ENCODE results near the gene SMYD4. TPM values are rescaled to one million over a fixed set of nuclear protein-coding genes. Genes with fewer than 3 reads are reported as not detected.

Gene SMYD4
- total and polyA plus RNA-seq, 2 donors (not counting 1 experiment from before 2014, with no cell fraction given), result 11.9 to 37.5 TPM

DNA sequence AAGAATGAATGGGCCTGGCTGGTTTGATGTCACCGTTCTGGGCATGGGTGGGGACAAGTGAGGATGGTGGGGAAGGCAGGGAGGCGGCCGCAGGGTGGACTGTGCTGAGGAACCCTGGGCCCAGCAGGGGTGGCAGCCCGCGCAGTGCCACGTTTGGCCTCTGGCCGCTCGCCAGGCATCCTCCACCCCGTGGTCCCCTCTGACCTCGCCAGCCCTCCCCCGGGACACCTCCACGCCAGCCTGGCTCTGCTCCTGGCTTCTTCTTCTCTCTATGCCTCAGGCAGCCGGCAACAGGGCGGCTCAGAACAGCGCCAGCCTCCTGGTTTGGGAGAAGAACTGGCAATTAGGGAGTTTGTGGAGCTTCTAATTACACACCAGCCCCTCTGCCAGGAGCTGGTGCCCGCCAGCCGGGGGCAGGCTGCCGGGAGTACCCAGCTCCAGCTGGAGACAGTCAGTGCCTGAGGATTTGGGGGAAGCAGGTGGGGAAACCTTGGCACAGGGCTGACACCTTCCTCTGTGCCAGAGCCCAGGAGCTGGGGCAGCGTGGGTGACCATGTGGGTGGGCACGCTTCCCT lies 74.4 kb downstream of the SMYD4 start:
- H3K27ac Mint-ChIP-seq, result peak overlapping the region; percentile 20
- ChIA-PET CTCF (interaction anchor here (0.6 to 1.5 kb wide), 3 partner anchors 10 to 281 kb away, joined by 3 read pairs; no protein-coding TSS in a partner anchor), POLR2A (interaction anchor here (1.2 kb wide), 1 partner anchor 75 kb away, joined by 7 read pairs; the partner anchor contains the start of genes RPA1 and SMYD4)
- intact Hi-C loops (cut with micrococcal nuclease), result no loop called here
- H3K36me3 ChIP-seq (replicated peaks in 1 of 2; ENCODE audit: control extremely low read depth in 1 of 2, control insufficient read depth in 1 of 2, extremely low read depth in 1 of 2, insufficient read depth in 2 of 2, low read length in 1 of 2), result no peaks in the 10 kb centered on the region
- peaks cover 10 to 15% of the 10 kb centered on the region in 2 donors for H3K4me1 ChIP-seq (ENCODE audit: control insufficient read depth in 2 of 2, insufficient read depth in 2 of 2, low read length in 2 of 2)
- H3K4me3 Mint-ChIP-seq, result no peak overlapping the region
- DNase-seq (no peak), ATAC-seq (ENCODE audit: low read depth) (no peak)
- no peaks in the 10 kb centered on the region for H3K9me3 ChIP-seq (ENCODE audit: control extremely low read depth in 1 of 3, control insufficient read depth in 2 of 3, insufficient read depth in 1 of 3, low read length in 2 of 3)
- H3K4me1 Mint-ChIP-seq, result peaks cover 20% of the 10 kb centered on the region
- WGBS (ENCODE audit: insufficient coverage), result 82% methylated on average over 10 of the region's 20 CpGs
- no peaks in the 10 kb centered on the region for H3K27me3 ChIP-seq (replicated peaks in 1 of 4; ENCODE audit: control extremely low read depth in 1 of 4, control insufficient read depth in 3 of 4, insufficient read depth in 4 of 4, low read length in 3 of 4)
- no peak overlapping the region for H3K9ac ChIP-seq (ENCODE audit: low read length)
- no peak overlapping the region for H2AFZ ChIP-seq (ENCODE audit: insufficient read depth, low read depth, low read length, poor library complexity, severe bottlenecking)
- H3K9me3 Mint-ChIP-seq (ENCODE audit: insufficient read depth), result no peaks in the 10 kb centered on the region
- H3K4me3 ChIP-seq (ENCODE audit: control extremely low read depth in 1 of 5, extremely low read depth in 1 of 5, insufficient read depth in 1 of 5, low read depth in 2 of 5, low read length in 4 of 5), result no peak overlapping the region
- no peaks in the 10 kb centered on the region for H4K20me1 ChIP-seq (ENCODE audit: control insufficient read depth, insufficient read depth, low read length, poor library complexity, severe bottlenecking)
- H3K79me2 ChIP-seq (ENCODE audit: control insufficient read depth, insufficient read depth, low read length), result no peaks in the 10 kb centered on the region
- no peak overlapping the region for H3K27ac ChIP-seq (ENCODE audit: low read length in 2 of 2)
- H3K4me2 ChIP-seq (replicated peaks; ENCODE audit: low read depth, low read length, poor library complexity, severe bottlenecking), result no peak overlapping the region
- H3K27me3 Mint-ChIP-seq, result no peaks in the 10 kb centered on the region
- TF ChIP-seq CTCF (IDR thresholded peaks at IDR 0.05) (no peak), EZH2 (IDR thresholded peaks at IDR 0.05; ENCODE audit: borderline replicate concordance, insufficient read depth, low read depth, low read length, poor library complexity, severe bottlenecking) (no peak)

DNA sequence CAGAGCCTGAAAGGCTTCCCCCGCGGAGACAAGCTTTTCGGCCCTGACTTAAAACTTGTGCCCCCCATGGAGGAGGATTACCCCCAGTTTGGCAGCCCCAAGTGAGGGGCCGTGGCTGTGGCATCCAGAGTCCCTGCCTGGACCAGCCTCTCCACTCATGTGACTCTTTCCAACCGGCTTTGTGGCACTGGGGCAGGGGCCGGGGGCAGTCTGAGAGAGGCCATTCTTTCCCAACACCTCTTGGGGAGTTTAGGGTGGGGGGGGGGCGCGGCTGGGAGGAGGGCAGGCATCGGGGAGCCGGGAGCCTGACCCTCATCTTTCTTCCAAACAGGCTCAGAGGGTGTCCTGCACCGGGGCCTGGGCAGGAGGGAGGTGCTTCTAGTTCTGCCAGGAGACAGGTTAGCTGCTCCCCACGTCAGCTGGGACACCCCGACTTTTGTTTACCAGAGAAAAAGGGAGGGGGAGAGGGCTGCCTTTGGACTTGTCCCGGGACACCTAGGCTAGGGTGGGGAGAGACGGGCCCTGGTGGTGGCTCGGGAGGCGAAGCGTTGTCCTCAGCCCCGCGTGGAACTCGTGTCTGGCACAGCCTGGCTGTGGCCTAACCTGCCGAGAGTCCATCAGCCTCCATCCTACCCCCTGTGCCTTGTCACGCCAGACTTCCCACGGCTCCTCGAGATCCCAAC lies 75.1 kb downstream of the SMYD4 start:
- ATAC-seq (ENCODE audit: low read depth) (no peak), DNase-seq (no peak)
- no peaks in the 10 kb centered on the region for H3K9me3 ChIP-seq (ENCODE audit: control extremely low read depth in 1 of 3, control insufficient read depth in 2 of 3, insufficient read depth in 1 of 3, low read length in 2 of 3)
- TF ChIP-seq EZH2 (IDR thresholded peaks at IDR 0.05; ENCODE audit: borderline replicate concordance, insufficient read depth, low read depth, low read length, poor library complexity, severe bottlenecking), result no peak
- TF ChIP-seq CTCF (IDR thresholded peaks at IDR 0.05), result no peak
- no peaks in the 10 kb centered on the region for H3K36me3 ChIP-seq (replicated peaks in 1 of 2; ENCODE audit: control extremely low read depth in 1 of 2, control insufficient read depth in 1 of 2, extremely low read depth in 1 of 2, insufficient read depth in 2 of 2, low read length in 1 of 2)
- Mint-ChIP-seq H3K9me3 (ENCODE audit: insufficient read depth) (no peaks in the 10 kb centered on the region), H3K4me3 (no peak overlapping the region), H3K27ac (peak overlapping the region; percentile 56), H3K27me3 (no peaks in the 10 kb centered on the region), H3K4me1 (peaks cover 20% of the 10 kb centered on the region)
- no peak overlapping the region for H3K27ac ChIP-seq (ENCODE audit: low read length in 2 of 2)
- intact Hi-C loops (cut with micrococcal nuclease), result no loop called here
- no peaks in the 10 kb centered on the region for H3K27me3 ChIP-seq (replicated peaks in 1 of 4; ENCODE audit: control extremely low read depth in 1 of 4, control insufficient read depth in 3 of 4, insufficient read depth in 4 of 4, low read length in 3 of 4)
- no peak overlapping the region for H2AFZ ChIP-seq (ENCODE audit: insufficient read depth, low read depth, low read length, poor library complexity, severe bottlenecking)
- POLR2A ChIA-PET, result interaction anchor here (0.6 to 1.2 kb wide), 6 partner anchors 15 to 75 kb away, joined by 3 to 7 read pairs (median 4); partner anchors contain the start of genes RPA1 and SMYD4
- H3K79me2 ChIP-seq (ENCODE audit: control insufficient read depth, insufficient read depth, low read length), result no peaks in the 10 kb centered on the region
- H3K4me1 ChIP-seq (ENCODE audit: control insufficient read depth in 2 of 2, insufficient read depth in 2 of 2, low read length in 2 of 2), result peaks cover 10 to 15% of the 10 kb centered on the region in 2 donors
- WGBS (ENCODE audit: insufficient coverage), result 90% methylated on average over 11 of the region's 25 CpGs
- no peak overlapping the region for H3K4me2 ChIP-seq (replicated peaks; ENCODE audit: low read depth, low read length, poor library complexity, severe bottlenecking)
- H3K9ac ChIP-seq (ENCODE audit: low read length), result no peak overlapping the region
- H4K20me1 ChIP-seq (ENCODE audit: control insufficient read depth, insufficient read depth, low read length, poor library complexity, severe bottlenecking), result no peaks in the 10 kb centered on the region
- H3K4me3 ChIP-seq (ENCODE audit: control extremely low read depth in 1 of 5, extremely low read depth in 1 of 5, insufficient read depth in 1 of 5, low read depth in 2 of 5, low read length in 4 of 5), result no peak overlapping the region
- CTCF ChIA-PET, result interaction anchor here (1.3 to 3.6 kb wide), 5 partner anchors 9 to 85 kb away, joined by 3 to 58 read pairs (median 16); no protein-coding TSS in a partner anchor

Data from B cell (primary cell).